HepG2 (cell line): ENCODE data around the gene NAXD. TPM values are rescaled to one million over a fixed set of nuclear protein-coding genes. Genes with fewer than 3 reads are reported as not detected.

Experiments
- BRCA1 ChIP-seq: sonication (generic); formaldehyde crosslinking; IDR thresholded peaks from 2 replicates; pipeline ENCODE4 v1.4.0; 2020; ENCODE audit warnings: missing genetic modification reagents
- HHEX ChIP-seq: IDR thresholded peaks from 2 replicates; pipeline ENCODE4 v1.6.1; 2016; ENCODE audit warnings: control low read depth
- KAT8 ChIP-seq: IDR thresholded peaks from 2 replicates; pipeline ENCODE4 v1.6.1; 2016; ENCODE audit warnings: missing genetic modification reagents, missing compliant biosample characterization
- KLF15 ChIP-seq: sonication (generic); formaldehyde crosslinking; IDR thresholded peaks from 2 replicates; pipeline ENCODE4 v1.8.1; 2023; ENCODE audit warnings: borderline replicate concordance, mild to moderate bottlenecking, inconsistent platforms, missing genetic modification reagents, mixed read lengths
- POLR2G ChIP-seq: fragments of 200-400 bp; formaldehyde crosslinking; IDR thresholded peaks from 2 replicates; pipeline ENCODE4 v1.6.1; 2018; ENCODE audit warnings: mild to moderate bottlenecking, low read depth, low read length, moderate library complexity
- PPARG ChIP-seq: conservative IDR thresholded peaks from 2 replicates; pipeline ENCODE4 v1.6.1; 2016; ENCODE audit warnings: missing biosample characterization, missing genetic modification reagents
- SALL1 ChIP-seq: sonication (generic); formaldehyde crosslinking; IDR thresholded peaks from 2 replicates; pipeline ENCODE4 v1.8.0; 2022; ENCODE audit warnings: mild to moderate bottlenecking, missing genetic modification reagents
- ZNF143 ChIP-seq: sonication (generic); formaldehyde crosslinking; IDR thresholded peaks from 2 replicates; pipeline ENCODE4 v1.4.0; 2020; ENCODE audit warnings: missing genetic modification reagents
- ZNF292 ChIP-seq: sonication (generic); formaldehyde crosslinking; IDR thresholded peaks from 2 replicates; pipeline ENCODE4 v1.8.1; 2022; ENCODE audit warnings: mild to moderate bottlenecking, low read depth, missing genetic modification reagents, borderline replicate concordance
- ZNF44 ChIP-seq: sonication (generic); formaldehyde crosslinking; IDR thresholded peaks from 2 replicates; pipeline ENCODE4 v1.5.1; 2020; ENCODE audit warnings: mild to moderate bottlenecking, missing genetic modification reagents
- ZNF615 ChIP-seq: sonication (generic); formaldehyde crosslinking; IDR thresholded peaks from 2 replicates; pipeline ENCODE4 v1.5.0; 2020; ENCODE audit warnings: mild to moderate bottlenecking, missing genetic modification reagents, borderline replicate concordance
- ZNF660 ChIP-seq: sonication (generic); formaldehyde crosslinking; IDR thresholded peaks from 2 replicates; pipeline ENCODE4 v1.5.1; 2020; ENCODE audit warnings: mild to moderate bottlenecking, low read depth, missing genetic modification reagents, borderline replicate concordance
- ZNF724P ChIP-seq: sonication (generic); formaldehyde crosslinking; IDR thresholded peaks from 2 replicates; pipeline ENCODE4 v1.8.0; 2022; ENCODE audit warnings: missing genetic modification reagents, borderline replicate concordance
- ZNF746 ChIP-seq: sonication (generic); formaldehyde crosslinking; IDR thresholded peaks from 2 replicates; pipeline ENCODE4 v1.8.0; 2022; ENCODE audit warnings: mild to moderate bottlenecking, missing genetic modification reagents
- ZSCAN22 ChIP-seq: sonication (generic); formaldehyde crosslinking; IDR thresholded peaks from 2 replicates; pipeline ENCODE4 v1.4.0; 2020; ENCODE audit warnings: mild to moderate bottlenecking, missing genetic modification reagents
- polyA plus RNA-seq, 8 experiments: library from polyadenylated mRNA; depleted of rRNA in 3 of 8; stranded (reverse) in 7 of 8; unstranded in 1 of 8; fragments of >200 nt; fragmentation: Illumina TruSeq in 4 of 8; extraction: Trizol in 4 of 8; gene quantifications; 2 replicates each; pipeline versions ENCODE4 v1.2.1 to v1.2.3, GENCODE V29; 2011 to 2016; ENCODE audit warnings: low read depth in 4 of 8, missing spikeins in 1 of 8, mixed read lengths in 1 of 8; ENCODE audit not compliant: insufficient read depth in 1 of 8
- total RNA-seq, 5 experiments: library from RNA; depleted of rRNA; stranded (reverse); fragments of >200 nt; fragmentation: Illumina TruSeq; extraction: Trizol; gene quantifications; 2 replicates each; pipeline ENCODE4 v1.2.3, GENCODE V29; 2016; ENCODE audit warnings: low read depth in 1 of 5
- TF ChIP-seq, protein P1 (sequence below): IDR thresholded peaks from 2 replicates; pipeline ENCODE4 v1.6.1; 2018; ENCODE audit warnings: missing genetic modification reagents
- TF ChIP-seq, protein P2 (sequence below): sonication (generic); formaldehyde crosslinking; IDR thresholded peaks from 2 replicates; pipeline ENCODE4 v1.4.0; 2020; ENCODE audit warnings: missing genetic modification reagents
- TF ChIP-seq, protein P3 (sequence below): sonication (generic); formaldehyde crosslinking; IDR thresholded peaks from 2 replicates; pipeline ENCODE4 v1.4.0; 2020; ENCODE audit warnings: mild to moderate bottlenecking, missing genetic modification reagents
- TF ChIP-seq, protein P4 (sequence below): sonication (generic); formaldehyde crosslinking; IDR thresholded peaks from 2 replicates; pipeline ENCODE4 v1.4.0; 2020; ENCODE audit warnings: low read depth, mild to moderate bottlenecking, missing genetic modification reagents
- TF ChIP-seq, protein P5 (sequence below): sonication (generic); formaldehyde crosslinking; IDR thresholded peaks from 2 replicates; pipeline ENCODE4 v1.5.0; 2020; ENCODE audit warnings: missing genetic modification reagents, mild to moderate bottlenecking, borderline replicate concordance
- TF ChIP-seq, protein P6 (sequence below): sonication (generic); formaldehyde crosslinking; IDR thresholded peaks from 2 replicates; pipeline ENCODE4 v1.9.0; 2022; ENCODE audit warnings: missing genetic modification reagents, mild to moderate bottlenecking, borderline replicate concordance
- TF ChIP-seq, protein P7 (sequence below): IDR thresholded peaks from 2 replicates; pipeline ENCODE4 v1.6.1; 2016; ENCODE audit warnings: low read depth

NAXD gene
- total and polyA plus RNA-seq, 2 of the 13 experiments (the other 11 are each of a cell fraction or from before 2014, with no cell fraction given) = 19.0 to 23.2 TPM

DNA sequence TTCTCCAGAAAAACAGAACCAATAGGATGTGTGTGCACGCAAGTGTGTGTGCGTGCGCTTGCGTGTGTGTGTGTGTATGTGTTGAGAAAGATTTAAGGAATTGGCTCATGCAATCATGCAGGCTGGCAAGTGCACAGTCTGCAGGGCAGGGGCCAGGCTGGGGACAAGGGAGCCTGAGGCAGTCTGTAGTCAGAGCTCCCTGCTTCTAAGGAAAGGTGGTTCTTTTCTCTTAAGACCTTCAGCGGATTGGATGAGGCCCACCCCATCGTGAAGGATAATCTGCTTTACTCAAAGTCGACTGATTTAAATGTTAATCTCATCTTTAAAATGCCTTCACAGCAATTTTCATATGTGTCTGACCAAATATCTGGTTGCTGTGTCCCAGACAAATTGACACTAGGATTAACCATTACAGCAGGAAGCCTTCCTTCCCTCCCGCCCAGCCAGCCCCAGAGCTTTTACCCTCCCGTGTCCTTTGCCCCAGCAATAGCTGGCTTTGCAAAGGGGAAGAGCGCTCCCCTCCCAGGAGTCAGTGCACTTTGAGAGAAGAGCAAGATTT, 15.0 kb upstream of the NAXD start (continued):
- TF ChIP-seq, protein P1, sequence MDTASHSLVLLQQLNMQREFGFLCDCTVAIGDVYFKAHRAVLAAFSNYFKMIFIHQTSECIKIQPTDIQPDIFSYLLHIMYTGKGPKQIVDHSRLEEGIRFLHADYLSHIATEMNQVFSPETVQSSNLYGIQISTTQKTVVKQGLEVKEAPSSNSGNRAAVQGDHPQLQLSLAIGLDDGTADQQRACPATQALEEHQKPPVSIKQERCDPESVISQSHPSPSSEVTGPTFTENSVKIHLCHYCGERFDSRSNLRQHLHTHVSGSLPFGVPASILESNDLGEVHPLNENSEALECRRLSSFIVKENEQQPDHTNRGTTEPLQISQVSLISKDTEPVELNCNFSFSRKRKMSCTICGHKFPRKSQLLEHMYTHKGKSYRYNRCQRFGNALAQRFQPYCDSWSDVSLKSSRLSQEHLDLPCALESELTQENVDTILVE (CRISPR knock-in tag) = no peak
- no peak for TF ChIP-seq BRCA1 (CRISPR knock-in tag)
- TF ChIP-seq, protein P2, sequence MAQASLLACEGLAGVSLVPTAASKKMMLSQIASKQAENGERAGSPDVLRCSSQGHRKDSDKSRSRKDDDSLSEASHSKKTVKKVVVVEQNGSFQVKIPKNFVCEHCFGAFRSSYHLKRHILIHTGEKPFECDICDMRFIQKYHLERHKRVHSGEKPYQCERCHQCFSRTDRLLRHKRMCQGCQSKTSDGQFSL (CRISPR knock-in tag) = no peak
- no peak for TF ChIP-seq ZSCAN22 (CRISPR knock-in tag)
- no peak for TF ChIP-seq ZNF660 (CRISPR knock-in tag)
- 0 out of 2 replicates have a peak, but pooled peaks have one; percentile 29 for TF ChIP-seq SALL1 (CRISPR knock-in tag)
- TF ChIP-seq, protein P3, sequence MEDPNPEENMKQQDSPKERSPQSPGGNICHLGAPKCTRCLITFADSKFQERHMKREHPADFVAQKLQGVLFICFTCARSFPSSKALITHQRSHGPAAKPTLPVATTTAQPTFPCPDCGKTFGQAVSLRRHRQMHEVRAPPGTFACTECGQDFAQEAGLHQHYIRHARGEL = no peak
- TF ChIP-seq, protein P4, sequence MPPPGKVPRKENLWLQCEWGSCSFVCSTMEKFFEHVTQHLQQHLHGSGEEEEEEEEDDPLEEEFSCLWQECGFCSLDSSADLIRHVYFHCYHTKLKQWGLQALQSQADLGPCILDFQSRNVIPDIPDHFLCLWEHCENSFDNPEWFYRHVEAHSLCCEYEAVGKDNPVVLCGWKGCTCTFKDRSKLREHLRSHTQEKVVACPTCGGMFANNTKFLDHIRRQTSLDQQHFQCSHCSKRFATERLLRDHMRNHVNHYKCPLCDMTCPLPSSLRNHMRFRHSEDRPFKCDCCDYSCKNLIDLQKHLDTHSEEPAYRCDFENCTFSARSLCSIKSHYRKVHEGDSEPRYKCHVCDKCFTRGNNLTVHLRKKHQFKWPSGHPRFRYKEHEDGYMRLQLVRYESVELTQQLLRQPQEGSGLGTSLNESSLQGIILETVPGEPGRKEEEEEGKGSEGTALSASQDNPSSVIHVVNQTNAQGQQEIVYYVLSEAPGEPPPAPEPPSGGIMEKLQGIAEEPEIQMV = no peak
- no peak for TF ChIP-seq POLR2G
- TF ChIP-seq, protein P5, sequence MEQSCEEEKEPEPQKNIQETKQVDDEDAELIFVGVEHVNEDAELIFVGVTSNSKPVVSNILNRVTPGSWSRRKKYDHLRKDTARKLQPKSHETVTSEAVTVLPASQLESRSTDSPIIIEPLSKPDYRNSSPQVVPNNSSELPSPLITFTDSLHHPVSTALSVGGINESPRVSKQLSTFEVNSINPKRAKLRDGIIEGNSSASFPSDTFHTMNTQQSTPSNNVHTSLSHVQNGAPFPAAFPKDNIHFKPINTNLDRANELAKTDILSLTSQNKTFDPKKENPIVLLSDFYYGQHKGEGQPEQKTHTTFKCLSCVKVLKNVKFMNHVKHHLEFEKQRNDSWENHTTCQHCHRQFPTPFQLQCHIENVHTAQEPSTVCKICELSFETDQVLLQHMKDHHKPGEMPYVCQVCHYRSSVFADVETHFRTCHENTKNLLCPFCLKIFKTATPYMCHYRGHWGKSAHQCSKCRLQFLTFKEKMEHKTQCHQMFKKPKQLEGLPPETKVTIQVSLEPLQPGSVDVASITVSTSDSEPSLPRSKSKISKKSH = no peak
- TF ChIP-seq ZNF746 (CRISPR knock-in tag) = no peak
- TF ChIP-seq ZNF724P (CRISPR knock-in tag) = no peak
- no peak for TF ChIP-seq HHEX (CRISPR knock-in tag)
- TF ChIP-seq, protein P6, sequence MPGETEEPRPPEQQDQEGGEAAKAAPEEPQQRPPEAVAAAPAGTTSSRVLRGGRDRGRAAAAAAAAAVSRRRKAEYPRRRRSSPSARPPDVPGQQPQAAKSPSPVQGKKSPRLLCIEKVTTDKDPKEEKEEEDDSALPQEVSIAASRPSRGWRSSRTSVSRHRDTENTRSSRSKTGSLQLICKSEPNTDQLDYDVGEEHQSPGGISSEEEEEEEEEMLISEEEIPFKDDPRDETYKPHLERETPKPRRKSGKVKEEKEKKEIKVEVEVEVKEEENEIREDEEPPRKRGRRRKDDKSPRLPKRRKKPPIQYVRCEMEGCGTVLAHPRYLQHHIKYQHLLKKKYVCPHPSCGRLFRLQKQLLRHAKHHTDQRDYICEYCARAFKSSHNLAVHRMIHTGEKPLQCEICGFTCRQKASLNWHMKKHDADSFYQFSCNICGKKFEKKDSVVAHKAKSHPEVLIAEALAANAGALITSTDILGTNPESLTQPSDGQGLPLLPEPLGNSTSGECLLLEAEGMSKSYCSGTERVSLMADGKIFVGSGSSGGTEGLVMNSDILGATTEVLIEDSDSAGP (CRISPR knock-in tag) = no peak
- TF ChIP-seq ZNF615 = no peak
- peak; percentile 84 for TF ChIP-seq PPARG (CRISPR knock-in tag)
- TF ChIP-seq ZNF292 (CRISPR knock-in tag) = peak; percentile 68; the same call in 1 of the 2 replicates
- TF ChIP-seq, protein P7, sequence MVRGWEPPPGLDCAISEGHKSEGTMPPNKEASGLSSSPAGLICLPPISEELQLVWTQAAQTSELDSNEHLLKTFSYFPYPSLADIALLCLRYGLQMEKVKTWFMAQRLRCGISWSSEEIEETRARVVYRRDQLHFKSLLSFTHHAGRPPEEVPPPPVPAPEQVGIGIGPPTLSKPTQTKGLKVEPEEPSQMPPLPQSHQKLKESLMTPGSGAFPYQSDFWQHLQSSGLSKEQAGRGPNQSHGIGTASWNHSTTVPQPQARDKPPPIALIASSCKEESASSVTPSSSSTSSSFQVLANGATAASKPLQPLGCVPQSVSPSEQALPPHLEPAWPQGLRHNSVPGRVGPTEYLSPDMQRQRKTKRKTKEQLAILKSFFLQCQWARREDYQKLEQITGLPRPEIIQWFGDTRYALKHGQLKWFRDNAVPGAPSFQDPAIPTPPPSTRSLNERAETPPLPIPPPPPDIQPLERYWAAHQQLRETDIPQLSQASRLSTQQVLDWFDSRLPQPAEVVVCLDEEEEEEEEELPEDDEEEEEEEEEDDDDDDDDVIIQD (CRISPR knock-in tag) = no peak
- TF ChIP-seq KAT8 (CRISPR knock-in tag) = no peak
- no peak for TF ChIP-seq ZNF44 (CRISPR knock-in tag)
- no peak for TF ChIP-seq KLF15
- no peak for TF ChIP-seq ZNF143 (CRISPR knock-in tag)
